Subcutaneous adipose tissue (tissue), 4 donors: ENCODE data around the gene CD300H. TPM values are rescaled to one million over a fixed set of nuclear protein-coding genes. Genes with fewer than 3 reads are reported as not detected.

Experiments
- CTCF ChIP-seq: fragments of 450-650 bp; IDR thresholded peaks from one replicate; pipeline ENCODE4 v1.5.1; 2016; ENCODE audit warnings: low read depth, mild to moderate bottlenecking, control low read depth, antibody characterized with exemption, moderate library complexity
- total RNA-seq, 4 donors: library from RNA; depleted of rRNA; stranded (reverse); fragments of >200 nt; gene quantifications; one replicate each; pipeline ENCODE4 v1.1.0, GENCODE V29; 2016

The CD300H gene
- total RNA-seq, 4 donors from 2014 or later, result not detected

GRCh38 chr17:74605361-74605760 is 38.1 kb upstream of the CD300H start:
- no peak for TF ChIP-seq CTCF

- TF ChIP-seq CTCF, result no peak
Measured at GRCh38 chr17:74604761-74605160, 37.5 kb upstream of the CD300H start.

- no peak for TF ChIP-seq CTCF
Measured at GRCh38 chr17:74604200-74604599, 36.9 kb upstream of the CD300H start.

- TF ChIP-seq CTCF, result no peak
Measured at GRCh38 chr17:74603746-74604145, 36.4 kb upstream of the CD300H start.

GRCh38 chr17:74603037-74603635 is 35.8 kb upstream of the CD300H start:
- no peak for TF ChIP-seq CTCF

- no peak for TF ChIP-seq CTCF
Measured at GRCh38 chr17:74601944-74602572, 34.7 kb upstream of the CD300H start.

GRCh38 chr17:74599448-74599939 is 32.2 kb upstream of the CD300H start:
- TF ChIP-seq CTCF, result no peak
